Lung microvascular endothelial cell (primary cell): ENCODE measurements around the gene PLEKHG4B. TPM values are rescaled to one million over a fixed set of nuclear protein-coding genes. Genes with fewer than 3 reads are reported as not detected.
A peak's percentile ranks its signal among the peaks of the same experiment; 100 is the strongest.
"Not testable (repeated sequence)": the region's sequence is repeated elsewhere in the genome, so short reads cannot be mapped to it uniquely, and the experiment has no call there.

Source experiments
- DNase-seq, 2 donors: peaks; one replicate each; pipeline versions ENCODE4 v3.0.0 to v3.0.0-alpha.2; 2010; ENCODE audit warnings: low read depth in 2 of 2
- total RNA-seq: library from RNA; depleted of rRNA; stranded (reverse); fragments of >200 nt; gene quantifications from 2 replicates; pipeline ENCODE4 v1.2.1, GENCODE V29; 2014

The PLEKHG4B gene
- total RNA-seq, 1 donor from 2014 or later, result under 0.01 TPM

GRCh38 chr5:187042-187431 is 95.1 kb downstream of the PLEKHG4B start:
- no peak for DNase-seq

- DNase-seq, result no peak
These were observed 95.9 kb downstream of the PLEKHG4B start for GRCh38 chr5:187617-188451.

- peak; percentile 81 to 90 for DNase-seq
These were observed 96.8 kb downstream of the PLEKHG4B start for GRCh38 chr5:188488-189481.

- DNase-seq, result no peak
These were observed 97.5 kb downstream of the PLEKHG4B start for GRCh38 chr5:189486-189885.

GRCh38 chr5:189976-190365 is 98.0 kb downstream of the PLEKHG4B start:
- no peak for DNase-seq

GRCh38 chr5:190366-191035 is 98.5 kb downstream of the PLEKHG4B start:
- no peak for DNase-seq

- no peak for DNase-seq
These were observed 99.3 kb downstream of the PLEKHG4B start, which contains the start of gene LRRC14B for GRCh38 chr5:191036-191948. TSS of gene LRRC14B (plus strand) at chr5:191495. CDS start at chr5:191539, 44 bp downstream.

GRCh38 chr5:191949-192690 is 100.2 kb downstream of the PLEKHG4B start:
- DNase-seq, result no peak

GRCh38 chr5:192691-192969 is 100.7 kb downstream of the PLEKHG4B start:
- no peak for DNase-seq

GRCh38 chr5:192970-193831 is 101.2 kb downstream of the PLEKHG4B start:
- no peak for DNase-seq

GRCh38 chr5:194102-194501 is 102.1 kb downstream of the PLEKHG4B start:
- DNase-seq, result no peak

- DNase-seq, result no peak
These were observed 102.7 kb downstream of the PLEKHG4B start for GRCh38 chr5:194603-195209.

GRCh38 chr5:195401-196160 is 103.6 kb downstream of the PLEKHG4B start:
- DNase-seq, result peak in 1 of 2 donors; percentile 36

GRCh38 chr5:196350-196749 is 104.4 kb downstream of the PLEKHG4B start:
- DNase-seq, result no peak

- not testable (repeated sequence) for DNase-seq
These were observed 105.1 kb downstream of the PLEKHG4B start for GRCh38 chr5:197031-197430.

GRCh38 chr5:197892-198489 is 106.0 kb downstream of the PLEKHG4B start:
- no peak for DNase-seq

GRCh38 chr5:198516-199196 is 106.7 kb downstream of the PLEKHG4B start:
- DNase-seq, result no peak
